ENCODE data around the gene IGFLR1. TPM values are rescaled to one million over a fixed set of nuclear protein-coding genes. Genes with fewer than 3 reads are reported as not detected.
A peak's percentile ranks its signal among the peaks of the same experiment; 100 is the strongest.

IGFLR1 gene
- total RNA-seq, 1 donor from 2014 or later, result 6.3 TPM

- Mint-ChIP-seq H3K36me3 (ENCODE audit: low read depth) (peaks cover 2% of the 10 kb centered on the region), H3K27me3 (ENCODE audit: low read depth) (peaks cover 4% of the 10 kb centered on the region), H3K27ac (ENCODE audit: unreplicated experiment) (peak overlapping the region; percentile 98), H3K9me3 (no peaks in the 10 kb centered on the region), H3K4me3 (peak overlapping the region; percentile 89), H3K4me1 (peaks cover 27% of the 10 kb centered on the region)
- TF ChIP-seq, protein P1, sequence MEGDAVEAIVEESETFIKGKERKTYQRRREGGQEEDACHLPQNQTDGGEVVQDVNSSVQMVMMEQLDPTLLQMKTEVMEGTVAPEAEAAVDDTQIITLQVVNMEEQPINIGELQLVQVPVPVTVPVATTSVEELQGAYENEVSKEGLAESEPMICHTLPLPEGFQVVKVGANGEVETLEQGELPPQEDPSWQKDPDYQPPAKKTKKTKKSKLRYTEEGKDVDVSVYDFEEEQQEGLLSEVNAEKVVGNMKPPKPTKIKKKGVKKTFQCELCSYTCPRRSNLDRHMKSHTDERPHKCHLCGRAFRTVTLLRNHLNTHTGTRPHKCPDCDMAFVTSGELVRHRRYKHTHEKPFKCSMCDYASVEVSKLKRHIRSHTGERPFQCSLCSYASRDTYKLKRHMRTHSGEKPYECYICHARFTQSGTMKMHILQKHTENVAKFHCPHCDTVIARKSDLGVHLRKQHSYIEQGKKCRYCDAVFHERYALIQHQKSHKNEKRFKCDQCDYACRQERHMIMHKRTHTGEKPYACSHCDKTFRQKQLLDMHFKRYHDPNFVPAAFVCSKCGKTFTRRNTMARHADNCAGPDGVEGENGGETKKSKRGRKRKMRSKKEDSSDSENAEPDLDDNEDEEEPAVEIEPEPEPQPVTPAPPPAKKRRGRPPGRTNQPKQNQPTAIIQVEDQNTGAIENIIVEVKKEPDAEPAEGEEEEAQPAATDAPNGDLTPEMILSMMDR (conservative IDR thresholded peaks at IDR 0.05), result peak; percentile 53
- peak; percentile 98 for DNase-seq (ENCODE audit: low read depth, low spot score)
Observed at GRCh38 chr19:35740423-35741202, 1.6 kb downstream of the IGFLR1 start.

DNA sequence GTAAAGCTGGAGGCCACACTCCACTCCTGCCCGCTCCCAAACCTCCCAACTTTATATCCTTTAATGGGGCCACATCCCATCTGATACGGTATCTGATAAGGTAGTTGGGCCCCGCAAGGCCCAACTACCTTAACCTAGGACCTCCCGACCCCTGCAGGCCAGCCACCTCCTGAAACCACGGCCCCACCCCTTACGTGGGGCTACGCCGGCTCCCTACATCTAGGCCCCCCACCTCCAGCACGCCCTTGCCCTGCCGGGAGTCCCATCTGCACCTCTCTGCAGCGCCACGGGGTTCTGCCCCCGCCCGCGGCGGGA, 2.2 kb downstream of the IGFLR1 start:
- Mint-ChIP-seq H3K27ac (ENCODE audit: unreplicated experiment) (no peak overlapping the region), H3K36me3 (ENCODE audit: low read depth) (peaks cover 2% of the 10 kb centered on the region), H3K4me3 (peak overlapping the region; percentile 89), H3K9me3 (no peaks in the 10 kb centered on the region), H3K27me3 (ENCODE audit: low read depth) (peaks cover 4% of the 10 kb centered on the region), H3K4me1 (peaks cover 22% of the 10 kb centered on the region)
- TF ChIP-seq, protein P1 (conservative IDR thresholded peaks at IDR 0.05), result no peak
- DNase-seq (ENCODE audit: low read depth, low spot score), result no peak

- peak overlapping the region; percentile 89 for H3K4me3 Mint-ChIP-seq
- H3K27ac Mint-ChIP-seq (ENCODE audit: unreplicated experiment), result no peak overlapping the region
- TF ChIP-seq, protein P1 (conservative IDR thresholded peaks at IDR 0.05), result no peak
- peaks cover 4% of the 10 kb centered on the region for H3K27me3 Mint-ChIP-seq (ENCODE audit: low read depth)
- H3K9me3 Mint-ChIP-seq, result no peaks in the 10 kb centered on the region
- no peak for DNase-seq (ENCODE audit: low read depth, low spot score)
- H3K4me1 Mint-ChIP-seq, result peaks cover 19% of the 10 kb centered on the region
- peaks cover 7% of the 10 kb centered on the region for H3K36me3 Mint-ChIP-seq (ENCODE audit: low read depth)
Observed at GRCh38 chr19:35739275-35740107, 2.8 kb downstream of the IGFLR1 start.

- no peak overlapping the region for H3K27ac Mint-ChIP-seq (ENCODE audit: unreplicated experiment)
- peak overlapping the region; percentile 89 for H3K4me3 Mint-ChIP-seq
- H3K9me3 Mint-ChIP-seq, result no peaks in the 10 kb centered on the region
- H3K27me3 Mint-ChIP-seq (ENCODE audit: low read depth), result peaks cover 4% of the 10 kb centered on the region
- peaks cover 15% of the 10 kb centered on the region for H3K4me1 Mint-ChIP-seq
- DNase-seq (ENCODE audit: low read depth, low spot score), result no peak
- peaks cover 10% of the 10 kb centered on the region for H3K36me3 Mint-ChIP-seq (ENCODE audit: low read depth)
- TF ChIP-seq, protein P1 (conservative IDR thresholded peaks at IDR 0.05), result no peak
Observed at GRCh38 chr19:35738887-35739229, 3.4 kb downstream of the IGFLR1 start.

DNA sequence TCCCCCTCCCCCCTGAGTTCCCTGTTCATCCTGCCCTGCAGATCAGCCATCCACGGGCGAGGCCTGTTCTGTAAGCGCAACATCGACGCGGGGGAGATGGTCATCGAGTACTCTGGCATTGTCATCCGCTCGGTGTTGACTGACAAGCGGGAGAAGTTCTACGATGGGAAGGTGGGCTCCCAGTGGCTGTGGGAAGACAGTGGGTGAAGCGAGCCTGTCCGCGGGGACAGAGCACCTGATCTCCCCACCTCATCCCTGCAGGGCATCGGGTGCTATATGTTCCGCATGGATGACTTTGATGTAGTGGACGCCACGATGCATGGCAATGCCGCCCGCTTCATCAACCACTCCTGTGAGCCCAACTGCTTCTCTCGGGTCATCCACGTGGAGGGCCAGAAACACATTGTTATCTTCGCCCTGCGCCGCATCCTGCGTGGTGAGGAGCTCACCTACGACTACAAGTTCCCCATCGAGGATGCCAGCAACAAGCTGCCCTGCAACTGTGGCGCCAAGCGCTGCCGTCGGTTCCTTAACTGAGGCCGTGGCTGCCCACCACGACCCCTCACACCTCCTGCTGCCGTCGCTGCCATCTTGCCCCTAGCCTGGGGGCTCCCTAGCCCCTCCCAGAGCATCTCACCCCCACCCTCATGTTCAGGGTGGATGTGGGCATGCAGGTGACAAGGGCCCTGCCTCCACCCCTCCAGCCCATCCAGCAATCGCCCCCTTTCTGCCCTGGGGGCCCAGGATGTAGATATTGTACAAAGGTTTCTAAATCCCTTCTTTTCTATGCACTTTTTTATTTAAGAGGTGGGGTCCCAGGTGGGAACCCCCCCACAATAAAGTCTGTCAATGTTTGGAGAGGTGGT, 4.0 kb downstream of the IGFLR1 start:
- Mint-ChIP-seq H3K4me3 (peak overlapping the region; percentile 89), H3K4me1 (peaks cover 15% of the 10 kb centered on the region), H3K27me3 (ENCODE audit: low read depth) (peaks cover 4% of the 10 kb centered on the region), H3K9me3 (no peaks in the 10 kb centered on the region), H3K27ac (ENCODE audit: unreplicated experiment) (no peak overlapping the region), H3K36me3 (ENCODE audit: low read depth) (peaks cover 10% of the 10 kb centered on the region)
- DNase-seq (ENCODE audit: low read depth, low spot score), result no peak
- TF ChIP-seq, protein P1 (conservative IDR thresholded peaks at IDR 0.05), result no peak
